ENCODE results near the gene MED6.

Gene MED6

DNA sequence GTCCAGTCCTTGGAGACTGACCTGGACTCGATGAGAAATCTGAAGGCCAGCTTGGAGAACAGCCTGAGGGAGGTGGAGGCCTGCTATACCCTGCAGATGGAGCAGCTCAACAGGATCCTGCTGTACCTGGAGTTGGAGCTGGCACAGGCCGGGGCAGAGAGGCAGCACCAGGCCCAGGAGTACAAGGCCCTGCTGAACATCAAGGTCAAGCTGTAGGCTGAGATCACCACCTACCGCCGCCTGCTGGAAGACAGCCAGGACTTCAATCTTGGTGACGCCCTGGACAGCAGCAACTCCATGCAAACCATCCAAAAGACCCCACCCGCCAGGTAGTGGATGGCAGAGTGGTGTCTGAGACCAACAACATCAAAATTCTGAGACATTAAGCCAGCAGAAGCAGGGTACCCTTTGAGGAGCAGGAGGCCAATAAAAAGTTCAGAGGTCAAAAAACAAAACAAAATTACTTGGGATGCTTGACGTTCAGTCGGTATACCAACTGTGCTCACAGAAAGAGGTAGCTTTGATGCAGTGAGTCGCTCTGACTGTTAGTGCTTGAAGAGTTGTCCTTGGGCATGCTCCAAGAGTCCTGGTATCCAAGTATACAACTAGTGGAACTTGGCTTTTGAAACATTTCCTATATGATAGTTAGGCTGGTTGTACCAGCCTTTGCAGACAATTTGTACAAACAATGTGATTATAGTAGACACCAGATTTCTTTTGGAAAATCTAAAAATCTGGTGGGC is 4.8 kb downstream of the MED6 start:
- H3K36me3 ChIP-seq (ENCODE audit: insufficient read depth, low read depth, low read length) = peaks cover 68% of the 10 kb centered on the region
- H3K27me3 ChIP-seq (ENCODE audit: insufficient read depth, low read length) = no peaks in the 10 kb centered on the region
- H3K4me3 ChIP-seq (ENCODE audit: low read length) = no peak overlapping the region
- H3K9me3 ChIP-seq (ENCODE audit: insufficient read depth, low read depth, low read length) = no peaks in the 10 kb centered on the region
- H3K4me1 ChIP-seq (ENCODE audit: insufficient read depth, low read length) = 0 out of 2 replicates have a peak, but pooled peaks cover 4% of the 10 kb centered on the region
- H3K27ac ChIP-seq (ENCODE audit: low read length) = no peak overlapping the region
- H3K9ac ChIP-seq (ENCODE audit: low read depth, low read length) = no peak overlapping the region

DNA sequence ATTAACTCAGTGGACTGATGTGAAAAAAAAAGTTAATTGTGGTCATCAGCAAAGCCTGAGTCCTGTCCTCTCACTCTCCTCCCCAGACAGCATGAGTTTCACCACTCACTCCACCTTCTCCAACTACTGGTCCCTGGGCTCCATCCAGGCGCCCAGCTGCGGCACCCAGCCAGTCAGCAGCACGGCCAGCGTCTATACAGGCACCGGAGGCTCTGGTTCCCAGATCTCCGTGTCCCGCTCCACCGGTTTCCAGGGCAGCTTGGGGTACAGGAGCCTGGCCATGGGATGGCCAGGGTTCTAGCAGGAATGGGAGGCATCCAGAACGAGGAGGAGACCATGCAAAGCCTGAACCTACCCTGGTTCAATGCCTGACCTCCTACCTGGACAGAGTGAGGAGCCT is 6.0 kb downstream of the MED6 start:
- H3K27me3 ChIP-seq (ENCODE audit: insufficient read depth, low read length) = no peaks in the 10 kb centered on the region
- H3K9ac ChIP-seq (ENCODE audit: low read depth, low read length) = no peak overlapping the region
- H3K4me1 ChIP-seq (ENCODE audit: insufficient read depth, low read length) = 0 out of 2 replicates have a peak, but pooled peaks cover 2% of the 10 kb centered on the region
- no peak overlapping the region for H3K27ac ChIP-seq (ENCODE audit: low read length)
- H3K4me3 ChIP-seq (ENCODE audit: low read length) = no peak overlapping the region
- H3K36me3 ChIP-seq (ENCODE audit: insufficient read depth, low read depth, low read length) = peaks cover 79% of the 10 kb centered on the region
- H3K9me3 ChIP-seq (ENCODE audit: insufficient read depth, low read depth, low read length) = no peaks in the 10 kb centered on the region

DNA sequence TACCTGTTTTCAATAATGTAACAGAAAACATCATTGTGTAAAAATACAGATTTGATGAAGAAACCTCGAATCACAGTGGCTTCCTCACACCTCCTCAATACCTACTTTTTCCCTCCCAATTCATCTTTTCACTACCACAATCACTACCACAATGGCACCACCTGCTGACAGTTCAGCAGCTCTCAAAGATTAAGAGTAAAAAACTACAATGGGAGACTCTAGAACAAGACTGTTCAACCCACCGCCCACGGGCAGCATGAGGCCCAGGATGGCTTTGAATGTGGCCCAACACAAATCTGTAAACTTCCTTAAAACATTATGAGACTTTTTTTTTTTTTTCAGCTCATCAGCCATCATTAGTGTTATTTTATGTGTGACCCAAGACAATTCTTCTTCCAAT is 15.2 kb downstream of the MED6 start:
- no peak overlapping the region for H3K27ac ChIP-seq (ENCODE audit: low read length)
- no peak overlapping the region for H3K4me3 ChIP-seq (ENCODE audit: low read length)
- H3K9me3 ChIP-seq (ENCODE audit: insufficient read depth, low read depth, low read length) = no peaks in the 10 kb centered on the region
- H3K9ac ChIP-seq (ENCODE audit: low read depth, low read length) = no peak overlapping the region
- H3K36me3 ChIP-seq (ENCODE audit: insufficient read depth, low read depth, low read length) = peaks cover 96% of the 10 kb centered on the region
- no peaks in the 10 kb centered on the region for H3K27me3 ChIP-seq (ENCODE audit: insufficient read depth, low read length)
- no peaks in the 10 kb centered on the region for H3K4me1 ChIP-seq (ENCODE audit: insufficient read depth, low read length)

DNA sequence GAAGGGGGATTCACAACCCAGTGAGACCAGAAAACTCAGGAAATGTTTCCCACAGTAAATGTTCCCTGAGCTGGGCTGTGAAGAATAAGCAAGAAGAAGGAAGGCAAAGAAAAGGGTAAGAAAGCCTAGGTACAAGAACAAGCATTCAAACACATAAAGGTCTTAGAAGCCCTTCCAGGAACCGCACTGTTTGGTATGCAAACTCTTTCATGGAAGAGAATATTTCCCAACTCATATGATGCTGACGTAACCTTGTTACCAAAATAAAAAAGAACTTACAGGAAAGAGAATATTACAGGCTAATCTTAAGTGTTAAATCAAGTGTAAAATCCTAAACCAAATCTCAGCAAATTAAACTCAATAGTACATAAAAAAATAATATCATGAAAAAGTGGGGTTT is 23.6 kb downstream of the MED6 start:
- H3K4me1 ChIP-seq (ENCODE audit: insufficient read depth, low read length) = no peaks in the 10 kb centered on the region
- H3K27ac ChIP-seq (ENCODE audit: low read length) = no peak overlapping the region
- H3K9me3 ChIP-seq (ENCODE audit: insufficient read depth, low read depth, low read length) = no peaks in the 10 kb centered on the region
- peaks cover 24% of the 10 kb centered on the region for H3K36me3 ChIP-seq (ENCODE audit: insufficient read depth, low read depth, low read length)
- H3K9ac ChIP-seq (ENCODE audit: low read depth, low read length) = no peak overlapping the region
- no peaks in the 10 kb centered on the region for H3K27me3 ChIP-seq (ENCODE audit: insufficient read depth, low read length)
- no peak overlapping the region for H3K4me3 ChIP-seq (ENCODE audit: low read length)

DNA sequence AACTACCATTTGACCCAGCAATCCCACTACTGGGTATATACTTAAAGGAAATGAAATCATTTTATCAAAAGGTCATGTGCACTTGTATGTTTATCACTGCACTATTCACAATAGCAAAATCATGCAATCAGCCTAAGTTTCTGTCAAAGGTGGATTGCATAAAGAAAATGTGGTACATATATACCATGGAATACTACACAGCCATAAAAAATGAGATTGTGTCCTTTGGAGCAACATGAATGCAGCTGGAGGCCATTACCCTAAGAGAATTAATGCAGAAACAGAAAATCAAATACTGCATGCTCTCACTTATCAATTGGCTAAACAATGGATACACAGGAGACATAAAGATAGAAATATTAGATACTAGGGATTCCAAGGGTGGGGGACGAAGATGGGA is 27.4 kb downstream of the MED6 start:
- Histone ChIP-seq H3K9ac (ENCODE audit: low read depth, low read length) (no peak overlapping the region), H3K36me3 (ENCODE audit: insufficient read depth, low read depth, low read length) (no peaks in the 10 kb centered on the region), H3K27me3 (ENCODE audit: insufficient read depth, low read length) (no peaks in the 10 kb centered on the region), H3K4me1 (ENCODE audit: insufficient read depth, low read length) (peaks cover 9% of the 10 kb centered on the region; the same call in 1 of the 2 replicates), H3K9me3 (ENCODE audit: insufficient read depth, low read depth, low read length) (no peaks in the 10 kb centered on the region), H3K27ac (ENCODE audit: low read length) (no peak overlapping the region), H3K4me3 (ENCODE audit: low read length) (no peak overlapping the region)

DNA sequence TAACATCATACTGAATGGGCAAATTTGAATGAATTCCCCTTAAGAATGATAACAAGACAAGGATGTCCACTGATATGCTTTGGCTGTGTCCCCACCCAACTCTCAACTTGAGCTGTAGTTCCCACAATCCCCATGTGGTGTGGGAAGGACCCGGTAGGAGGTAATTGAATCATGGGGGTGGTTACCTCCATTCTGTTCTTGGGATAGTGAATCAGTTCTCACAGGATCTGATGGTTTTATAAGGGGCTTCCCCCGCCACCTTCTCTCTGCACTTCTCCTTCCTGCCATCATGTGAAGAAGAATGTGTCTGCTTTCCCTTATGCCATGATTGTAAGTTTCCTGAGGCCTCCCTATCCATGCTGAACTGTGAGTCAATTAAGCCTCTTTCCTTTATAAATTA is 29.3 kb downstream of the MED6 start:
- Histone ChIP-seq H3K27ac (ENCODE audit: low read length) (no peak overlapping the region), H3K9ac (ENCODE audit: low read depth, low read length) (no peak overlapping the region), H3K4me1 (ENCODE audit: insufficient read depth, low read length) (peaks cover 9% of the 10 kb centered on the region; the same call in 1 of the 2 replicates), H3K36me3 (ENCODE audit: insufficient read depth, low read depth, low read length) (peaks cover 1% of the 10 kb centered on the region; the same call in 1 of the 2 replicates), H3K9me3 (ENCODE audit: insufficient read depth, low read depth, low read length) (peaks cover 3% of the 10 kb centered on the region; the same call in 1 of the 2 replicates), H3K27me3 (ENCODE audit: insufficient read depth, low read length) (no peaks in the 10 kb centered on the region), H3K4me3 (ENCODE audit: low read length) (no peak overlapping the region)

DNA sequence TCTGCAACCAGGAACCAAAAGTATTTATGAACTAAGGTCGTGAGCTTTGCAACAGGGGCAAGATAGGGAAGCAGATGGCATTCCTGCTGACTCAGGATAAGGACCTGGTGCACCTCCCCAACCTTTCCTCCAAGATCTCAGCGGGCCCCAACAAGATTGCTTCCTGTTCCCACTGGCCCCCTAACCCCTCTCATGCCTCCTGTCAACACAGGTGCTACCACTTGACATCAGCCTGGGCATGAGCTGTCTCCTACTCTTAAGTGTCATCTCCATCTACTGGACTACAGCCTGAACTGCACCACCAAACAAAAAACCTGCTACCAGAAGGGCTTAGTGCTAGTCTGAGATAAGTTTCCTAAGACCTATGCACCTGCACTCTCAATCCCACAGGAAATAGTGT is 32.7 kb downstream of the MED6 start:
- H3K9me3 ChIP-seq (ENCODE audit: insufficient read depth, low read depth, low read length) = peaks cover 22% of the 10 kb centered on the region
- H3K4me3 ChIP-seq (ENCODE audit: low read length) = no peak overlapping the region
- H3K4me1 ChIP-seq (ENCODE audit: insufficient read depth, low read length) = peaks cover 9% of the 10 kb centered on the region; the same call in 1 of the 2 replicates
- H3K36me3 ChIP-seq (ENCODE audit: insufficient read depth, low read depth, low read length) = peaks cover 28% of the 10 kb centered on the region
- no peak overlapping the region for H3K9ac ChIP-seq (ENCODE audit: low read depth, low read length)
- no peak overlapping the region for H3K27ac ChIP-seq (ENCODE audit: low read length)
- H3K27me3 ChIP-seq (ENCODE audit: insufficient read depth, low read length) = no peaks in the 10 kb centered on the region

DNA sequence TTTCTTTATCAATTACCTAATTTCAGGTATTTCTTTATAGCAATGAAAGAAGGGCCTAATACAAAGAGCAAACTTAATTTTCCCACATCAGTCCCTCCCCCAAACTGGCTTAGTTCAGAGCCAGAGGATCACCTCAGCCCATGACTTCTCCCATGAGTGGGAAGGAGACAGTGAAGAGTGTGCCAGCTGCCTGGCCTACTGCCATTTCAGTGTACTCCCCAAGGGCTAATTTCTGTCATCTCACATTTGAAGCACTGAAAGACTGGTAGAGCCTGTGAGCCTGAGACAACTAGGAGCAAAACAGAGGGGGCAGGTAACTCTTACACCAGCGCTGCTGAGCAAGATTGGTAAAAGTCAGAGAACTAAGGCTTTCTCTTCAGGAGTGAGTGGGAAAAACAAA is 36.6 kb downstream of the MED6 start:
- Histone ChIP-seq H3K4me3 (ENCODE audit: low read length) (no peak overlapping the region), H3K9me3 (ENCODE audit: insufficient read depth, low read depth, low read length) (peaks cover 42% of the 10 kb centered on the region), H3K9ac (ENCODE audit: low read depth, low read length) (no peak overlapping the region), H3K27ac (ENCODE audit: low read length) (no peak overlapping the region), H3K27me3 (ENCODE audit: insufficient read depth, low read length) (no peaks in the 10 kb centered on the region), H3K36me3 (ENCODE audit: insufficient read depth, low read depth, low read length) (peaks cover 39% of the 10 kb centered on the region), H3K4me1 (ENCODE audit: insufficient read depth, low read length) (no peaks in the 10 kb centered on the region)

DNA sequence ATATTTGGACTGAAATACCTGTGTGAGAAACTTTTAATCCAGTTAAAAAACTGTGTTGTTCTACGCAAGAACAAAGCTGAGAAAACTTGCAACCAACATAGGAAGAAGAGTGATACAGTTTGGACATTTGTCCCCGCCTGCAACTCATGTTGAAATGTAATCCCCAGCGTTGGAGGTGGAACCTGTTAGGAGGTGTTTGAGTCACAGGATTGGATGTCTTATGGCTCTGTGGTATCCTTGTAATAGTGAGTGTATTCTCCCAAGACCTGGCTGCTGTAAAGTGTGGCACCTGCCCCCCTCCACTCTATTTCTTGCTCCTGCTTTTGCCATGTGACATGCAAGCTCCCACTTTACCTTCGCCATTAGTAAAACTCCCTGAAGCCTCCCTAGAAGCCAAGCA is 37.0 kb downstream of the MED6 start:
- Histone ChIP-seq H3K27ac (ENCODE audit: low read length) (no peak overlapping the region), H3K9me3 (ENCODE audit: insufficient read depth, low read depth, low read length) (peaks cover 42% of the 10 kb centered on the region), H3K9ac (ENCODE audit: low read depth, low read length) (no peak overlapping the region), H3K27me3 (ENCODE audit: insufficient read depth, low read length) (no peaks in the 10 kb centered on the region), H3K36me3 (ENCODE audit: insufficient read depth, low read depth, low read length) (peaks cover 39% of the 10 kb centered on the region), H3K4me1 (ENCODE audit: insufficient read depth, low read length) (no peaks in the 10 kb centered on the region), H3K4me3 (ENCODE audit: low read length) (no peak overlapping the region)

DNA sequence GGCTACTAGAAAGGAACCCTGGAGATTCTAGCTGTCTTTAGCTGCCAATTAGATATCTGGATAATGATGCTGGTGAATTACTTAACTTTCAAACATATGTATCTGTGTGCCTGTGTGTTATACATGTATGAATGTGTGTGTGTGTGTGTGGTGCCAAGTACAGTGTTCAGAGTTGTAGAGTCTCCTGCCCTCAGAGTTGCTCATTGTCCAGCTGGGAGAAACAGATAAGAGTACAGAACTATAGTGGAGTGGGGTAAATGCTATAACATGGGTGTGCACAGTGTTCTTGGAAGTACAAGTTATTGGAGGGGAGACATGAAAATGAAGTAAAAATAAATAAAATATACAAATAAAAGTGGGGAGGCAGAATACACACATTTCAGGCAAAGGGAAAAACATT is 42.1 kb downstream of the MED6 start:
- no peaks in the 10 kb centered on the region for H3K27me3 ChIP-seq (ENCODE audit: insufficient read depth, low read length)
- no peak overlapping the region for H3K9ac ChIP-seq (ENCODE audit: low read depth, low read length)
- H3K9me3 ChIP-seq (ENCODE audit: insufficient read depth, low read depth, low read length) = peaks cover 25% of the 10 kb centered on the region
- peaks cover 16% of the 10 kb centered on the region for H3K36me3 ChIP-seq (ENCODE audit: insufficient read depth, low read depth, low read length)
- H3K27ac ChIP-seq (ENCODE audit: low read length) = no peak overlapping the region
- H3K4me1 ChIP-seq (ENCODE audit: insufficient read depth, low read length) = no peaks in the 10 kb centered on the region
- H3K4me3 ChIP-seq (ENCODE audit: low read length) = no peak overlapping the region

DNA sequence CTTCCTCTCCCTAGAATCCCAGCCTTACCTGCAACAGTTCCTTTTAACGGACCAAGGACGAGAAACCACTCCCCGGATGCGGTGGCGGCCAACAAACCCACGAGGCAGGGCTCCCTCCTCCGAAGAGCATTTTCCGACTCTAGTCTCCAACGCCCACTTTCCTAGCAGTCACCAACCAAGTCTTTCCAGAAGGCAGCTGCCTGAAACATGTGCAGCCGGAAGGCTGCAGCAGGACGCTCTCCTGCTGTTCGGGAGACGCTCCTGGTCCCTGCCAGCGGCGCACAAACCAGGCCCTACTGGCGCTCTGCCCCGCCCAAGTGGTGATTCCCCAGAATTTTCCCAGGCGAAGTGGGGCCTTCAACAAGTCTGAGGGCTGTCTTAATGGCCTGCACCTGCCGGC is 44.6 kb downstream of the MED6 start:
- H3K9ac ChIP-seq (ENCODE audit: low read depth, low read length) = no peak overlapping the region
- no peak overlapping the region for H3K4me3 ChIP-seq (ENCODE audit: low read length)
- H3K36me3 ChIP-seq (ENCODE audit: insufficient read depth, low read depth, low read length) = no peaks in the 10 kb centered on the region
- H3K4me1 ChIP-seq (ENCODE audit: insufficient read depth, low read length) = no peaks in the 10 kb centered on the region
- no peaks in the 10 kb centered on the region for H3K27me3 ChIP-seq (ENCODE audit: insufficient read depth, low read length)
- H3K9me3 ChIP-seq (ENCODE audit: insufficient read depth, low read depth, low read length) = 0 out of 2 replicates have a peak, but pooled peaks cover under 1% of the 10 kb centered on the region
- no peak overlapping the region for H3K27ac ChIP-seq (ENCODE audit: low read length)

DNA sequence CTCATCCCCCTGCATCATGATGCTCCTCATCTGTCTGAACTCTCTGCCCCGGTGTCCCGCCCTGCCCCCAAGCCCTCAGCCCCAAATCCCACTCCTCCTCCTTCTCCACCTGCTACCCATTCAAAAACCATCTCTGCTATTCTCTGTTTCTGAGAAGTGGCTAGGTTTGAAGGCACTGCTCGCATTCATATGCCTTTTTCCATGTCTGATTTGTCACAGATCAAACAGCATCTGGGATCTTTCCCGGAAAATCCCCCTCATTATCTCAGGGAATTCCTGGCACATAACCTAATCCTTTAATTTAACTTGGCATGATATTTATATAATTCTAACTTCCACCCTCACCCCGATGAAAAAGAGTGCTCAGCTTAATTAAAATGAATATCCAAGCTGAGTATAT is 62.4 kb downstream of the MED6 start:
- H3K4me1 ChIP-seq (ENCODE audit: insufficient read depth, low read length) = no peaks in the 10 kb centered on the region
- peaks cover 5% of the 10 kb centered on the region; the same call in 1 of the 2 replicates for H3K36me3 ChIP-seq (ENCODE audit: insufficient read depth, low read depth, low read length)
- no peak overlapping the region for H3K27ac ChIP-seq (ENCODE audit: low read length)
- H3K27me3 ChIP-seq (ENCODE audit: insufficient read depth, low read length) = no peaks in the 10 kb centered on the region
- peaks cover 11% of the 10 kb centered on the region for H3K9me3 ChIP-seq (ENCODE audit: insufficient read depth, low read depth, low read length)
- no peak overlapping the region for H3K4me3 ChIP-seq (ENCODE audit: low read length)
- H3K9ac ChIP-seq (ENCODE audit: low read depth, low read length) = no peak overlapping the region

All from iPS-20b (cell line).